Measurements from ENCODE around the gene PRDM4. TPM values are rescaled to one million over a fixed set of nuclear protein-coding genes. Genes with fewer than 3 reads are reported as not detected.

The PRDM4 gene
- total and polyA plus RNA-seq, 2 of the 13 experiments (the other 11 are each of a cell fraction or from before 2014, with no cell fraction given) = 9.9 to 15.3 TPM

- TF ChIP-seq ZNF446 (CRISPR knock-in tag; IDR thresholded peaks at IDR 0.05) = 0 out of 2 replicates have a peak, but pooled peaks have one; percentile 58
- TF ChIP-seq ZFP37 (CRISPR knock-in tag; IDR thresholded peaks at IDR 0.05; ENCODE audit: borderline replicate concordance) = peak; percentile 91; the same call in 1 of the 2 replicates
- TF ChIP-seq ZNF501 (CRISPR knock-in tag; IDR thresholded peaks at IDR 0.05) = peak; percentile 96
- TF ChIP-seq RBAK (CRISPR knock-in tag; IDR thresholded peaks at IDR 0.05) = no peak
- TF ChIP-seq ZBTB8A (CRISPR knock-in tag; IDR thresholded peaks at IDR 0.05; ENCODE audit: borderline replicate concordance, low read depth) = no peak
- peak; percentile 53; the same call in 1 of the 2 replicates for TF ChIP-seq SMAD3 (CRISPR knock-in tag; IDR thresholded peaks at IDR 0.05)
- TF ChIP-seq ZNF776 (CRISPR knock-in tag; IDR thresholded peaks at IDR 0.05) = peak; percentile 82; the same call in 1 of the 2 replicates
- TF ChIP-seq BCLAF1 (IDR thresholded peaks at IDR 0.05) = no peak
- peak; percentile 86 for TF ChIP-seq POLR2G (IDR thresholded peaks at IDR 0.05; ENCODE audit: low read depth, low read length)
- TF ChIP-seq TEAD2 (CRISPR knock-in tag; IDR thresholded peaks at IDR 0.05) = no peak; the same call in 1 of the 2 replicates
- peak; percentile 91; the same call in 1 of the 2 replicates for TF ChIP-seq ZNF557 (CRISPR knock-in tag; IDR thresholded peaks at IDR 0.05)
- peak in 1 of 2 experiments; percentile 52; a peak in 2 of 4 replicates for TF ChIP-seq KLF16 (CRISPR knock-in tag; IDR thresholded peaks at IDR 0.05)
- TF ChIP-seq MAFK (conservative IDR thresholded peaks at IDR 0.05 in 1 of 2, IDR thresholded peaks at IDR 0.05 in 1 of 2; ENCODE audit: low read length in 2 of 2) = no peak; a peak in 1 of 4 replicates
- TF ChIP-seq CENPX (CRISPR knock-in tag; IDR thresholded peaks at IDR 0.05) = no peak
- no peak for TF ChIP-seq FOSL1 (CRISPR knock-in tag; IDR thresholded peaks at IDR 0.05; ENCODE audit: borderline replicate concordance)
- peak; percentile 93 for TF ChIP-seq PHF20 (CRISPR knock-in tag; IDR thresholded peaks at IDR 0.05)
- peak; percentile 91 for TF ChIP-seq ZNF124 (CRISPR knock-in tag; IDR thresholded peaks at IDR 0.05)
- TF ChIP-seq CERS6 (CRISPR knock-in tag; IDR thresholded peaks at IDR 0.05) = no peak
- no peak; the same call in none of the 2 replicates for TF ChIP-seq PHF21A (CRISPR knock-in tag; IDR thresholded peaks at IDR 0.05)
- peak; percentile 89; the same call in 1 of the 2 replicates for TF ChIP-seq SRY (CRISPR knock-in tag; IDR thresholded peaks at IDR 0.05)
- peak; percentile 77 for TF ChIP-seq NKX3-1 (CRISPR knock-in tag; IDR thresholded peaks at IDR 0.05)
- TF ChIP-seq ZNF629 (CRISPR knock-in tag; conservative IDR thresholded peaks at IDR 0.05) = 0 out of 2 replicates have a peak, but pooled peaks have one; percentile 17
- TF ChIP-seq SYNCRIP (IDR thresholded peaks at IDR 0.05; ENCODE audit: insufficient read depth, low read depth, low read length) = no peak
- no peak for TF ChIP-seq ZNF414 (CRISPR knock-in tag; IDR thresholded peaks at IDR 0.05)
Measured at GRCh38 chr12:107685360-107686248, 75.3 kb downstream of the PRDM4 start, which contains the start of gene PWP1 (continued).
